C4-2B (cell line): ENCODE data around the gene ATP11B.

Experiments used
- CTCF ChIP-seq: fragments of 450-650 bp; conservative IDR thresholded peaks from 2 replicates; pipeline ENCODE4 v1.5.1; 2017; ENCODE audit warnings: mild to moderate bottlenecking
- ZFX ChIP-seq: fragments of 450-650 bp; IDR thresholded peaks from 2 replicates; pipeline ENCODE4 v1.6.1; 2017

GRCh38 chr3:182892226-182892625 is 98.9 kb downstream of the ATP11B start:
- no peak for TF ChIP-seq CTCF
- no peak for TF ChIP-seq ZFX
